ENCODE data around the gene ITGB2. TPM values are rescaled to one million over a fixed set of nuclear protein-coding genes. Genes with fewer than 3 reads are reported as not detected.

Gene ITGB2
- total RNA-seq, 1 donor from 2014 or later: 35.7 TPM

- DNase-seq (ENCODE audit: low spot score): no peak
Observed at GRCh38 chr21:44910229-44911067, 10.3 kb downstream of the ITGB2 start.

GRCh38 chr21:44909719-44910118, 11.0 kb downstream of the ITGB2 start:
- DNase-seq (ENCODE audit: low spot score): no peak

- no peak for DNase-seq (ENCODE audit: low spot score)
Observed at GRCh38 chr21:44908908-44909307, 11.8 kb downstream of the ITGB2 start.

- no peak for DNase-seq (ENCODE audit: low spot score)
Observed at GRCh38 chr21:44907966-44908895, 12.5 kb downstream of the ITGB2 start.

- no peak for DNase-seq (ENCODE audit: low spot score)
Observed at GRCh38 chr21:44907225-44907965, 13.3 kb downstream of the ITGB2 start.

- no peak for DNase-seq (ENCODE audit: low spot score)
Observed at GRCh38 chr21:44905728-44906090, 15.0 kb downstream of the ITGB2 start.

GRCh38 chr21:44905016-44905727, 15.5 kb downstream of the ITGB2 start:
- no peak for DNase-seq (ENCODE audit: low spot score)

GRCh38 chr21:44904141-44904923, 16.4 kb downstream of the ITGB2 start:
- no peak for DNase-seq (ENCODE audit: low spot score)

- DNase-seq (ENCODE audit: low spot score): no peak
Observed at GRCh38 chr21:44903689-44904088, 17.0 kb downstream of the ITGB2 start.

- no peak for DNase-seq (ENCODE audit: low spot score)
Observed at GRCh38 chr21:44903050-44903685, 17.5 kb downstream of the ITGB2 start.

GRCh38 chr21:44902268-44903049, 18.2 kb downstream of the ITGB2 start:
- DNase-seq (ENCODE audit: low spot score): no peak

- no peak for DNase-seq (ENCODE audit: low spot score)
Observed at GRCh38 chr21:44901391-44902074, 19.2 kb downstream of the ITGB2 start.

- DNase-seq (ENCODE audit: low spot score): no peak
Observed at GRCh38 chr21:44900559-44901251, 20.0 kb downstream of the ITGB2 start.

GRCh38 chr21:44899768-44900558, 20.7 kb downstream of the ITGB2 start:
- DNase-seq (ENCODE audit: low spot score): no peak

- DNase-seq (ENCODE audit: low spot score): no peak
Observed at GRCh38 chr21:44898851-44899767, 21.6 kb downstream of the ITGB2 start.

- DNase-seq (ENCODE audit: low spot score): no peak
Observed at GRCh38 chr21:44898011-44898488, 22.6 kb downstream of the ITGB2 start.

Measured in ureter (tissue), 1 donor.